Gastrocnemius medialis (tissue), 4 donors: Measurements from ENCODE around the gene NACA2.

ENCODE experiments used
- POLR2A ChIP-seq, 2 donors: fragments of 450-650 bp; IDR thresholded peaks; one replicate each; pipeline ENCODE4 v1.6.1; 2017; ENCODE audit warnings: antibody characterized with exemption in 2 of 2, mild to moderate bottlenecking in 2 of 2, moderate library complexity in 2 of 2
- TF ChIP-seq, protein P1 (sequence below), 5 experiments: fragments of 450-650 bp in 3 of 5; fragments of 200-600 bp in 2 of 5; sonication (generic) in 2 of 5; IDR thresholded peaks in 4 of 5; conservative IDR thresholded peaks in 1 of 5; 1 replicate in 4 of 5; 2 replicates in 1 of 5; pipeline ENCODE4 v1.5.1; 2016 to 2019; ENCODE audit warnings: antibody characterized with exemption in 5 of 5, mild to moderate bottlenecking in 3 of 5, moderate library complexity in 3 of 5

DNA sequence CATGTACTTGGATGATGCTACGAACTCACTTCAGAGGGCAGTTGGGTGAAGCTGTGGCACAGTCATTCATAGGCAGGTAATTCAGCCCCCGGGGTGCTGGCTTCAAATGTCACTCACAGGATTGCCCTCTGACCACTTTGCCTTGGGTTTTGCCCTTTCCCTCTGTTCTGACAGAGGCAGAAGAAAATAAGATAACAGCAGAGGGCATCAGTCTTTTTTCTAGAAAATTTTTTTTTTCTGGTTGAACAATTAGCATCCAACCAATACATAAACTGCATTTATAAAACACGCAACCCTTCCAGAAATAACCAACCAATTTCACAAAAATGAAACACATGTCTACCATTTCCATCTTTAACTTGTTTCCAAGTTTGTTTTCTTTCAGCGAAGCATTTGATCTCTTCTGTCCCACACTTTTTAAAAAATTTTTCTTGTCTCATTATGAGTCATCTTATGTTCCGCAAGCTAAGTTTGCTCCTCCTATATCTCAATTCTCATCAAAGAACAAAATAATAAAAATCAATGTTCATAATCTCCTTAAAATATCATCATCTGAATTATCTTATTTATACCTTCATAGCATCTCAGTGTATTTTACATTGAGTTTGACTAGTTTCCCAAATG, 15.6 kb downstream of the NACA2 start:
- TF ChIP-seq, protein P1, sequence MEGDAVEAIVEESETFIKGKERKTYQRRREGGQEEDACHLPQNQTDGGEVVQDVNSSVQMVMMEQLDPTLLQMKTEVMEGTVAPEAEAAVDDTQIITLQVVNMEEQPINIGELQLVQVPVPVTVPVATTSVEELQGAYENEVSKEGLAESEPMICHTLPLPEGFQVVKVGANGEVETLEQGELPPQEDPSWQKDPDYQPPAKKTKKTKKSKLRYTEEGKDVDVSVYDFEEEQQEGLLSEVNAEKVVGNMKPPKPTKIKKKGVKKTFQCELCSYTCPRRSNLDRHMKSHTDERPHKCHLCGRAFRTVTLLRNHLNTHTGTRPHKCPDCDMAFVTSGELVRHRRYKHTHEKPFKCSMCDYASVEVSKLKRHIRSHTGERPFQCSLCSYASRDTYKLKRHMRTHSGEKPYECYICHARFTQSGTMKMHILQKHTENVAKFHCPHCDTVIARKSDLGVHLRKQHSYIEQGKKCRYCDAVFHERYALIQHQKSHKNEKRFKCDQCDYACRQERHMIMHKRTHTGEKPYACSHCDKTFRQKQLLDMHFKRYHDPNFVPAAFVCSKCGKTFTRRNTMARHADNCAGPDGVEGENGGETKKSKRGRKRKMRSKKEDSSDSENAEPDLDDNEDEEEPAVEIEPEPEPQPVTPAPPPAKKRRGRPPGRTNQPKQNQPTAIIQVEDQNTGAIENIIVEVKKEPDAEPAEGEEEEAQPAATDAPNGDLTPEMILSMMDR (IDR thresholded peaks at IDR 0.05 in 4 of 5, conservative IDR thresholded peaks at IDR 0.05 in 1 of 5) = no peak
- TF ChIP-seq POLR2A (IDR thresholded peaks at IDR 0.05) = no peak
